Measurements from ENCODE around the gene DSCAM. TPM values are rescaled to one million over a fixed set of nuclear protein-coding genes. Genes with fewer than 3 reads are reported as not detected.

Gene DSCAM
- total and polyA plus RNA-seq, 2 experiments from 2014 or later: 0.07 TPM; not detected in 1

- TF ChIP-seq ZNF462 (CRISPR knock-in tag; IDR thresholded peaks at IDR 0.05): no peak
- TF ChIP-seq ZNF331 (CRISPR knock-in tag; IDR thresholded peaks at IDR 0.05; ENCODE audit: low read depth): no peak
Observed at GRCh38 chr21:40313260-40313659, 533.7 kb downstream of the DSCAM start (continued).

- no peaks in the 10 kb centered on the region for H3K9me2 ChIP-seq (ENCODE audit: insufficient read depth)
- Mint-ChIP-seq H3K27ac (no peak overlapping the region), H3K4me3 (no peak overlapping the region), H3K9me3 (peaks cover 83% of the 10 kb centered on the region), H3K4me1 (no peaks in the 10 kb centered on the region), H3K27me3 (ENCODE audit: insufficient read depth, low read depth, poor library complexity) (no peaks in the 10 kb centered on the region), H3K36me3 (ENCODE audit: low read depth) (peaks cover 7% of the 10 kb centered on the region)
- ATAC-seq (no peak), DNase-seq (ENCODE audit: low spot score) (no peak)
- TF ChIP-seq REST (IDR thresholded peaks at IDR 0.05; ENCODE audit: unreplicated experiment) (peak; percentile 63), CREB1 (CRISPR knock-in tag; IDR thresholded peaks at IDR 0.05; ENCODE audit: low read depth) (no peak)
- H3K27me3 ChIP-seq (ENCODE audit: insufficient read depth): no peaks in the 10 kb centered on the region
- no peaks in the 10 kb centered on the region for H3K36me3 ChIP-seq (ENCODE audit: insufficient read depth)
- no peak overlapping the region for H3K27ac ChIP-seq (ENCODE audit: low read depth)
- H3K4me3 ChIP-seq: no peak overlapping the region
- no peaks in the 10 kb centered on the region for H3F3A ChIP-seq (replicated peaks; ENCODE audit: low read depth)
- H2AFZ ChIP-seq: no peak overlapping the region
- H3K4me2 ChIP-seq: no peak overlapping the region
- H3K79me2 ChIP-seq (replicated peaks; ENCODE audit: insufficient read depth): no peaks in the 10 kb centered on the region
- no peaks in the 10 kb centered on the region for H4K20me1 ChIP-seq (replicated peaks; ENCODE audit: insufficient read depth)
- no peaks in the 10 kb centered on the region for H3K4me1 ChIP-seq (ENCODE audit: insufficient read depth)
Observed at GRCh38 chr21:40300300-40300699, 546.7 kb downstream of the DSCAM start.

All from GM23338 (cell line).